OCI-M2 (cell line): Measurements from ENCODE around the gene CDK12.

Source experiments
- DNase-seq: peaks from one replicate; lab custom pipeline; 2025; ENCODE audit not compliant: unreplicated experiment; lab: John Stamatoyannopoulos, UW

CDK12 gene

GRCh38 chr17:39548494-39549225 is 87.4 kb downstream of the CDK12 start:
- no peak for DNase-seq

DNA sequence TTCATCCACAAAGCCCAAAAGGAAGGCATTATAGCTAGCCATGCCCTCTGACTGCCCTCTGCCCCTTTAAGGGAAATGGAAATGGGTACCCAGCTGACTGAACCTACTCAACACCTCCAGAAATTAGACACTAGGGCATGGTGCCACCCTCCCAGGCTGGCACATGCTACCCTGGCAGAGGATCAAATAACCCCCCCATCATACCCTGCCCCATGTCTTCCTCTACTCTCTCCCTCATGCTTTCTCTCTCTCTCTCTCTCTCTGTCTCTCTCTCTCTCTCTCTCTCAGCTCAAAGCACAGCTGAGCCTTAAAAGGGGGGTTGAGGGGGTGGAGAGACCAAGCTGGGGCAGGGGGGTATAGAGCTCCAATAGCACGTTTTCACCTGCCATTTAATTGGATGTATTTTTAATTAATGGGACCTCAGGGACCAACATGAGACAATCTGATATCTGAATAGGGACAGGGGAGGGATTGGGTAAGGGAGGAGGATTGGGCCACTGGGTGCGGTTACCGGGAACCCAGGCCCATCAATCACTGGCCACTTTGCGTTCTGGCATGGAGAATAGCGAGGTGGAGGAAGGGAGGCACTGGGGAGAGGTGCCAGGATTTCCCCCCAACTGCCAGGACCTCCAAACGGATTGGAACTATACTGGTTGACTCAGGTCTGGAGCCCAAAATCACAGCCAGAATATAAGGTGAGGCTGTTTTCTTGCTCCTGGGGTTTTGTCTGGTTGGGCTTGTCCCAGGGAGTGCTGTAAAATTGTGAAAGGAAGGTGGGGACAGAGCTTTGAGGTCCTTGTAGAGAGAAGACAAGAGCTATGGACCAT is 88.7 kb downstream of the CDK12 start:
- no peak for DNase-seq

- DNase-seq, result no peak
Observed at GRCh38 chr17:39551879-39552278, 90.6 kb downstream of the CDK12 start.

GRCh38 chr17:39553341-39553945 is 92.2 kb downstream of the CDK12 start:
- DNase-seq, result no peak

DNA sequence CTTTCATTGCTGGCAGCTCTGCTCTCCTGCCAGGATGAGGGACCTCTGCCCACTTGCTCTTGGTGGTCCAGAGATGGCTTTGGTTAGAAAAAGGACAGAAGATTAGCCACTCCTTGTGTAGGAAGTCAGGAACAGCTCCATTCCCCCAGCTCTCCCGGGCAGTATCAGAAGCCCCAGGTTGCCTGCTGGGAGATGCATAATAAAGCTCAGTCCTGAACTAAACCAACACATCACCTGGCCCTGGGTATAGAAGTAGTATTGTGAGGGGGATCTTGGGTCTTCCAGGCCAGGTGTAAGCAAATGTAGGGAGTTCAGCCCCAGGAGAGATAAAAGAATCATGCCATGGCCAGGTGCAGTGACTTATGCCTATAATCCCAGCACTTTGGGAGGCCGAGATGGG is 94.1 kb downstream of the CDK12 start:
- no peak for DNase-seq

- DNase-seq, result no peak
Observed at GRCh38 chr17:39556423-39556822, 95.1 kb downstream of the CDK12 start.

DNA sequence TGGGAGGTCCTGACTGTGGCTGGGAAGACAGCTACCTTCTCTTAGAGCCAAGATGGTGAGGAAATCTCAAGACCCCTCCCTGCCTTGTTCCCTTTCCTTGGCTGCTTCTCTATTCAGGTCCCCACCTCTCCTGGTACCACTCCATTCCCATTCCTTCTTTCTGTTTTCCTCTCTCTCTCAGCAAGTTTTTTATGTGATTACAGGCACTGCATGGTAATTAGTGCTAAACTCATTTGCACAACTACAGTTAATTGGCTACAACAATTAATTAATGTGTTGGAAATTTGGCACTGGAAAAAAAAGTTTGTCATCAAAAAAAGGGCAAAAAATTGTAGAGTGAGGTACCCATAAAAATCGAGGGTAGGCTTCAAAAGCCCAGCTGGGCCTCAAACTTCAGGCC is 101.1 kb downstream of the CDK12 start:
- no peak for DNase-seq

DNA sequence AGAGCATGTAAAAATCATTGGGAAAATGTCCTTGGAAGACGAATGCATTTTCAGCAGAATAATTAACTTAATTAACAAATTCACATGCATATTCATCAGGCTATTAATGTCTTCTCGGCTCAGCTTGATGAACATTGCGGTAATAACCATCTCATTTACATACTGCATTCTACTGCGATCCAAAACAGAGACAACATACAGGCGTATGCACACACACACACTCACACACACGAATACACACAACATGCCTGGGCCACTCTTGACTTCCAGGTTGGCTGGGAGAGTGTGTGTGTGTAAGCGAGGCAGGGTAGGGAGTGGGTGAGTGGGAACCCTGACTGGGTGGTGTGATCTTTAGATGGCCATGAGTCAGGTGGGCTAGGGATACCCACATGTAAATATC is 101.7 kb downstream of the CDK12 start:
- no peak for DNase-seq

- no peak for DNase-seq
Observed at GRCh38 chr17:39563476-39563875, 102.2 kb downstream of the CDK12 start.

GRCh38 chr17:39564211-39564848 is 103.0 kb downstream of the CDK12 start:
- no peak for DNase-seq

- no peak for DNase-seq
Observed at GRCh38 chr17:39566094-39566850, 105.0 kb downstream of the CDK12 start.

DNA sequence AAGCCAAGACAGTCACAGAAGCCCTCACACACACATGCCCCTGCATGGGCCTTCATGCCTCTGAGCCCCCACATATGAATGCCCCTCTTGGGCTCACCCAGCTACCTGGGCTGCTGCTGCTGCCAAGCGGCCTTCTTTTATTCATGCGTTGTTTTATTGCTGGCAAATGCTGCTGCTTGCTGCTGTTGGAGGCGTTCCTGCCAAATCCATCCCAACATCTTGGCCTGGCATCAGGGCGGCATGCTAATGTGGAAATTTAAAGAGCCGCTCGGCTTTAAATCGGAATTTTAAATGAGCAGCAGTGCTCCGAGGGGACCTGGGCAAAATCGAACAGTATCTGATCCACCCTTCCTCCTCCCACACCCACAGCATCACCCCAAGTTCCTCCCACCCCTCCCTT is 107.4 kb downstream of the CDK12 start:
- DNase-seq, result no peak

GRCh38 chr17:39569126-39569525 is 107.8 kb downstream of the CDK12 start:
- no peak for DNase-seq

- no peak for DNase-seq
Observed at GRCh38 chr17:39572121-39572520, 110.8 kb downstream of the CDK12 start.

GRCh38 chr17:39573447-39574298 is 112.4 kb downstream of the CDK12 start:
- DNase-seq, result no peak

- no peak for DNase-seq
Observed at GRCh38 chr17:39576187-39576586, 114.9 kb downstream of the CDK12 start.

- no peak for DNase-seq
Observed at GRCh38 chr17:39578272-39578671, 117.0 kb downstream of the CDK12 start.

DNA sequence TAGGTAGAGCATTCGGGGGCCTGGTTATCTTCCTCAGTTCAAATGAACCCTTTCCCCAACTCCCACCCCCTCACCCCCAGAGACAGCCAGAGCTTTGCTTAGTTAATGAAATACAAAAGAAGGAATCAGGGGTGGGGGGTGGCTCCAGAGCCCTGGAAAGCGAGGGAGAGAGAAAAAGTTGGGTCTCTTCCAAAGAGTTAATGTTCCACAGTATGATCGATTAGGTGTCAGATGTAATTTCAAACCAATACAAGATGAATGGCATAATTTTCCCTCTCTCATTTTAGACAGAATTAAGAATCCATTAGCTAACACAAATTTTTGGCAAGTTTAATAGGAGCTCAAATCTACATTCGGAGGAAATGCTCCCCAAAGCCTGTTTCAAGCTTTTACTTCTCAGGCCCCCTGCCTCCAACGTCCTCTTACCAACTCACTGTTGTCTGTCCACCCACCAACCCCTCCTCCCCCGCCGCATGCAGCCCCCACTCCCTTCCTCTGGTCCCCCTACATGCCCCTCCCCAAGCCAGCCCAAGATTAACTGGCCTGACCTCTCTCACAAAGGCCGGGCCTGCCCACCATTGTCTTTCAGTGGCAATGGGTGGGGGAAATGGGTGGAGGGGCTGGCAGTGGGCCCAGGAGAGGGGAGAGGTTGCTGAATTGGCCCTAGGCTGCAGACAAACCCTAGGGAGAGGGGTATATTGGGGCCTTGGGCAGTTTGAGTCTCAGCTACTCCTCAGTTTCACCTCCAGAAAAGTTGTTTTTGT is 118.2 kb downstream of the CDK12 start:
- DNase-seq, result no peak

DNA sequence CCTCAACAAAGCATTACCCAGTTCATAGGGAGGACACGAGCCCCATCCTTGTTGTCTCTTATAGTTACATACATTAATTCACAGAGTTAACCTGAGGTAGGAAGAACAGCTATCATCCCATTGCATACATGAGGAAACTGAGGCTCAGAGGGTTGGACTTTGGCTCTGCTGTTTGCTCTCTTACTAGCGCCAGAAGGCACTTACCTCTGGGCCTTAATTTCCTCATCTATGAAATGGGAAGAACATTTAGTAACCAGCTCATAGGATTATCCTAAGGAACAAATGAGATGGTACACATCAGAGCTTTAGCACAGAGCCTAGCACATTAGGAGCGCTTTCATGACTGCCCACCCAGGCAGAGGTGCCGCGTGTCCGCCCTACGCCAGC is 118.8 kb downstream of the CDK12 start:
- DNase-seq, result no peak
